ENCODE results near the gene DIABLO.

The DIABLO gene

DNA sequence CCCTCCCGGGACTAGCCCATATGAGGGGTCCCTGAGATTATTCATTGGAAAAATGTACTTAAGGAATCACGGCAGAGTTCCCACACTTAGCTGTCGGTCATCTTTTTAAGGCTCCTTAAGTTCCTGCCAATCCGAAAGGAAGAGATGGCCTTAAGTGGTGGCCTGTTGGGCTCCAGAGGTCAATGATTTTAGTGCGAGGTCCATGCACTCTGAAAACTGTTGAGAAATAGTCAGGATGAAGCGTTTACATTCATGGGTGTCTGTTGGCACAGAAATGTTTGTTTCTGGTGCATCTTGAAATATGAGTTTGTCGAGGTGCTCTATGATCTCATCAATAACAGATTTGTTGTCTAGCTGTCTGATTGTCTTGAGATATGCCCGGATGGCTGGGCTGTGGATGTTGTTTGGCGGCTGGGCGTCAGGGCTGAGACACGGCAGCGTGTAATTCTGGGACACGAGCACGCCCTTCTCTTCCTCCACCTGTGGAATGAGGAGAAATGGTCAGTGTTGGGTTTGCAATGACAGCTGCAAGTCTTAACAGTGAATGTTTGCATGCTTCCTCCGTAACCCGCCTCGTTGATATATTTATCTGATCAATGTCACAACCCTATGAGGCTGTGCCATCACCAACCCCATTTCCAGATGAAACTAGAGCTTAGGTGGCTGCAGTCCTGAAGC is 53.5 kb downstream of the DIABLO start:
- WGBS (ENCODE audit: extremely low coverage, insufficient coverage, insufficient read length), result no CpG with 5 or more reads among the region's 17 CpGs
- H3K4me1 ChIP-seq (ENCODE audit: control insufficient read depth in 1 of 2, insufficient read depth in 2 of 2, low read length in 2 of 2), result no peaks in the 10 kb centered on the region

DNA sequence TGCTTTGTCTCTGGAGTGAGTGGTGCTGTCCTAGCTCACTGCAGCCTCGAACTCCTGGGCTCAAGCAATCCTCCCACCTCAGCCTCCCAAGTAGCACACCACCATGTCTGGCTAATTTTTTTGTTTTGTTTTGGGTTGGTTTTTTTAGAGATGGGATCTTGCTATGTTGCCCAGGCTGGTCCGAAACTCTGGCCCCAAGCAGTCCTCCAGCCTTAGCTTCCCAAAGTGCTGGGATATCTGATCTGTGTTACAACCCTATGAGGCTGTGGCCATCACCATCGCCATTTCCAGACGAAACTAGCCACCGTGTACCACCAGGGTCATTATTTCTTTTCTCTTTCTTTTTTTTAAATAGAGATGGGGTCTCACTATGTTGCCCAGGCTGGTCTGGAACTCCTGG is 54.5 kb downstream of the DIABLO start:
- no peak for DNase-seq
- no peaks in the 10 kb centered on the region for H3K79me1 ChIP-seq (ENCODE audit: low read length)
- no peaks in the 10 kb centered on the region for H3K9me3 ChIP-seq (ENCODE audit: insufficient read depth, low read depth, low read length)
- no peak overlapping the region for H3K23ac ChIP-seq (ENCODE audit: low read length)
- H4K8ac ChIP-seq (ENCODE audit: low read depth, low read length), result no peak overlapping the region
- no peak overlapping the region for H2BK12ac ChIP-seq (ENCODE audit: low read length)
- H3K36me3 ChIP-seq (ENCODE audit: control insufficient read depth in 1 of 2, insufficient read depth in 2 of 2, low read length in 2 of 2), result no peaks in the 10 kb centered on the region
- no peaks in the 10 kb centered on the region for H3K4me1 ChIP-seq (ENCODE audit: control insufficient read depth in 1 of 2, insufficient read depth in 2 of 2, low read length in 2 of 2)
- no peak overlapping the region for H4K12ac ChIP-seq (ENCODE audit: low read depth, low read length)
- no peak overlapping the region for H2AFZ ChIP-seq (ENCODE audit: insufficient read depth, low read length, poor library complexity)
- H3K27me3 ChIP-seq (ENCODE audit: insufficient read depth, low read length), result no peaks in the 10 kb centered on the region
- H3K4ac ChIP-seq (ENCODE audit: low read depth, low read length), result no peak overlapping the region
- H3K14ac ChIP-seq (ENCODE audit: low read length), result no peak overlapping the region
- no peak overlapping the region for H2AK5ac ChIP-seq (ENCODE audit: low read length)
- no peak overlapping the region for H2BK5ac ChIP-seq (ENCODE audit: low read depth, low read length, poor library complexity)
- no peak overlapping the region for H2BK120ac ChIP-seq (ENCODE audit: insufficient read depth, low read length, poor library complexity)
- H3K27ac ChIP-seq (ENCODE audit: low read depth, low read length), result no peak overlapping the region
- no peak overlapping the region for H3K4me2 ChIP-seq (ENCODE audit: low read length)
- H3K18ac ChIP-seq (ENCODE audit: low read length), result no peak overlapping the region
- H3K9ac ChIP-seq (ENCODE audit: low read length), result no peak overlapping the region
- H4K91ac ChIP-seq (ENCODE audit: low read depth, low read length), result no peak overlapping the region
- H3K79me2 ChIP-seq (ENCODE audit: control insufficient read depth, insufficient read depth, low read length, poor library complexity), result no peaks in the 10 kb centered on the region
- H3K4me3 ChIP-seq (ENCODE audit: low read depth, low read length), result no peak overlapping the region
- WGBS (ENCODE audit: extremely low coverage, insufficient coverage, insufficient read length), result no CpG with 5 or more reads among the region's 5 CpGs

More for the DNA sequence above, 53.5 kb downstream of the DIABLO start:
- H3K4ac ChIP-seq (ENCODE audit: low read depth, low read length), result no peak overlapping the region
- no peak overlapping the region for H2AK5ac ChIP-seq (ENCODE audit: low read length)
- H4K91ac ChIP-seq (ENCODE audit: low read depth, low read length), result no peak overlapping the region
- no peaks in the 10 kb centered on the region for H3K27me3 ChIP-seq (ENCODE audit: insufficient read depth, low read length)
- H3K9ac ChIP-seq (ENCODE audit: low read length), result no peak overlapping the region
- H2BK120ac ChIP-seq (ENCODE audit: insufficient read depth, low read length, poor library complexity), result no peak overlapping the region
- no peak overlapping the region for H3K4me3 ChIP-seq (ENCODE audit: low read depth, low read length)
- no peaks in the 10 kb centered on the region for H3K36me3 ChIP-seq (ENCODE audit: control insufficient read depth in 1 of 2, insufficient read depth in 2 of 2, low read length in 2 of 2)
- no peak overlapping the region for H3K23ac ChIP-seq (ENCODE audit: low read length)
- no peak overlapping the region for H2BK12ac ChIP-seq (ENCODE audit: low read length)
- no peak overlapping the region for H4K12ac ChIP-seq (ENCODE audit: low read depth, low read length)
- no peaks in the 10 kb centered on the region for H3K79me1 ChIP-seq (ENCODE audit: low read length)
- no peak overlapping the region for H3K14ac ChIP-seq (ENCODE audit: low read length)
- no peak overlapping the region for H3K4me2 ChIP-seq (ENCODE audit: low read length)
- no peak overlapping the region for H3K18ac ChIP-seq (ENCODE audit: low read length)
- H3K79me2 ChIP-seq (ENCODE audit: control insufficient read depth, insufficient read depth, low read length, poor library complexity), result no peaks in the 10 kb centered on the region
- H3K9me3 ChIP-seq (ENCODE audit: insufficient read depth, low read depth, low read length), result no peaks in the 10 kb centered on the region
- H2BK5ac ChIP-seq (ENCODE audit: low read depth, low read length, poor library complexity), result no peak overlapping the region
- H4K8ac ChIP-seq (ENCODE audit: low read depth, low read length), result no peak overlapping the region
- DNase-seq, result no peak
- H3K27ac ChIP-seq (ENCODE audit: low read depth, low read length), result no peak overlapping the region
- H2AFZ ChIP-seq (ENCODE audit: insufficient read depth, low read length, poor library complexity), result no peak overlapping the region

DNA sequence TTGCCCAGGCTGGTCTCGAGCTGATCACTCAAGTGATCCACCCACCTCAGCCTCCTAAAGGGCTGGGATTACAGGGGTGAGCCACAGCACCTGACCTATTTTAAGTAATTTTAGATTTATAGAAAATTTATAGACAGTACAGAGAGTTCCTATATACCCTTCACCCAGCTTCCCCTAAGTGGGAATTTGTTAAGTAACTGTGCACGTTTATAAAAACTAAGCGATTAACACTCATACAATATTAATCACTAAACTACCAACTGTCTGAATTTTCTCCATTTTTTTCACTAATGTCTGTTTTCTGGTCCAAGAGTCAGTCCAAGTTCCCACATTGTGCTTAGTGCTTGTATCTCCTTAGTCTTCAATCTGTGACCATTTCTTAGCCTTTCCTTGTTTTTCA is 57.4 kb downstream of the DIABLO start:
- H3K14ac ChIP-seq (ENCODE audit: low read length), result no peak overlapping the region
- no peak overlapping the region for H4K12ac ChIP-seq (ENCODE audit: low read depth, low read length)
- no peak overlapping the region for H4K91ac ChIP-seq (ENCODE audit: low read depth, low read length)
- no peaks in the 10 kb centered on the region for H3K9me3 ChIP-seq (ENCODE audit: insufficient read depth, low read depth, low read length)
- H3K18ac ChIP-seq (ENCODE audit: low read length), result no peak overlapping the region
- no peak overlapping the region for H3K23ac ChIP-seq (ENCODE audit: low read length)
- H3K27me3 ChIP-seq (ENCODE audit: insufficient read depth, low read length), result no peaks in the 10 kb centered on the region
- H4K8ac ChIP-seq (ENCODE audit: low read depth, low read length), result no peak overlapping the region
- H3K79me2 ChIP-seq (ENCODE audit: control insufficient read depth, insufficient read depth, low read length, poor library complexity), result no peaks in the 10 kb centered on the region
- H3K4me3 ChIP-seq (ENCODE audit: low read depth, low read length), result no peak overlapping the region
- H3K27ac ChIP-seq (ENCODE audit: low read depth, low read length), result no peak overlapping the region
- WGBS (ENCODE audit: extremely low coverage, insufficient coverage, insufficient read length), result 100% methylated on average over 1 of the region's 3 CpGs
- no peaks in the 10 kb centered on the region for H3K4me1 ChIP-seq (ENCODE audit: control insufficient read depth in 1 of 2, insufficient read depth in 2 of 2, low read length in 2 of 2)
- no peak overlapping the region for H2AK5ac ChIP-seq (ENCODE audit: low read length)
- no peaks in the 10 kb centered on the region for H3K36me3 ChIP-seq (ENCODE audit: control insufficient read depth in 1 of 2, insufficient read depth in 2 of 2, low read length in 2 of 2)
- no peak overlapping the region for H3K4me2 ChIP-seq (ENCODE audit: low read length)
- H2BK120ac ChIP-seq (ENCODE audit: insufficient read depth, low read length, poor library complexity), result no peak overlapping the region
- no peak overlapping the region for H3K9ac ChIP-seq (ENCODE audit: low read length)
- no peak for DNase-seq
- no peak overlapping the region for H2AFZ ChIP-seq (ENCODE audit: insufficient read depth, low read length, poor library complexity)
- no peak overlapping the region for H2BK5ac ChIP-seq (ENCODE audit: low read depth, low read length, poor library complexity)
- H3K79me1 ChIP-seq (ENCODE audit: low read length), result no peaks in the 10 kb centered on the region
- no peak overlapping the region for H3K4ac ChIP-seq (ENCODE audit: low read depth, low read length)
- no peak overlapping the region for H2BK12ac ChIP-seq (ENCODE audit: low read length)

DNA sequence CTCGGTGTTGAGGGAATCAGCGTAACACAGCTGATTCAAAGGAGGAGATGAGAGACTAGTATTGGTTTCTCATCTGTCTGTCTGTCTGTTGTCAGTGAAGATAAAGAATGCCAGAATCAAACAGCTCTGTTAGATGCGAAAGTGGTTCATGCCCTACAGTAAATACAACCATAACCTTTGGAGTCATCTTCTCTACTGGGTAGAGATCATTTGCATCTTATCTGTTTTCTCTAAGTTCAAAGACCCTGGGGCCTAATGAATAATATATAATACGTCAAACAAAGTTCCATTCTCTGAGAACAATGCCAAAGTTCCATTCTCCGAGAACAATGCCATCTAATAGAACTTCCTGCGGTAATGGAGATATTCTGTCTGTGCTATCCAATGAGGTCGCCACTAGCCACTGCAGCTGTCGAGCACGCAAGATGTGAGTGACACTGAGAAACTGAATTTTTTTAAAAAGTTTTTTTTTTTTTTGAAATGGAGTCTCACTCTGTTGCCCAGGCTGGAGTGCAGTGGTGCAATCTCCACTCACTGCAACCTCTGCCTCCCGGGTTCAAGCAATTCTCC is 58.4 kb downstream of the DIABLO start:
- Histone ChIP-seq H3K4me1 (ENCODE audit: control insufficient read depth in 1 of 2, insufficient read depth in 2 of 2, low read length in 2 of 2) (no peaks in the 10 kb centered on the region), H3K79me2 (ENCODE audit: control insufficient read depth, insufficient read depth, low read length, poor library complexity) (no peaks in the 10 kb centered on the region), H2BK5ac (ENCODE audit: low read depth, low read length, poor library complexity) (no peak overlapping the region), H2BK120ac (ENCODE audit: insufficient read depth, low read length, poor library complexity) (no peak overlapping the region), H3K9me3 (ENCODE audit: insufficient read depth, low read depth, low read length) (no peaks in the 10 kb centered on the region), H3K27me3 (ENCODE audit: insufficient read depth, low read length) (no peaks in the 10 kb centered on the region), H4K8ac (ENCODE audit: low read depth, low read length) (no peak overlapping the region), H3K14ac (ENCODE audit: low read length) (no peak overlapping the region), H3K9ac (ENCODE audit: low read length) (no peak overlapping the region), H2BK12ac (ENCODE audit: low read length) (no peak overlapping the region), H3K23ac (ENCODE audit: low read length) (no peak overlapping the region), H3K36me3 (ENCODE audit: control insufficient read depth in 1 of 2, insufficient read depth in 2 of 2, low read length in 2 of 2) (no peaks in the 10 kb centered on the region), H2AFZ (ENCODE audit: insufficient read depth, low read length, poor library complexity) (no peak overlapping the region), H4K91ac (ENCODE audit: low read depth, low read length) (no peak overlapping the region), H4K12ac (ENCODE audit: low read depth, low read length) (no peak overlapping the region), H2AK5ac (ENCODE audit: low read length) (no peak overlapping the region), H3K4me2 (ENCODE audit: low read length) (no peak overlapping the region), H3K18ac (ENCODE audit: low read length) (no peak overlapping the region), H3K4me3 (ENCODE audit: low read depth, low read length) (no peak overlapping the region), H3K79me1 (ENCODE audit: low read length) (no peaks in the 10 kb centered on the region), H3K27ac (ENCODE audit: low read depth, low read length) (no peak overlapping the region), H3K4ac (ENCODE audit: low read depth, low read length) (no peak overlapping the region)
- no peak for DNase-seq
- WGBS (ENCODE audit: extremely low coverage, insufficient coverage, insufficient read length), result no CpG with 5 or more reads among the region's 10 CpGs

Measured in trophoblast cell (in vitro differentiated cells and primary cell).